Panc1 (cell line): ENCODE data around the gene TBC1D12. TPM values are rescaled to one million over a fixed set of nuclear protein-coding genes. Genes with fewer than 3 reads are reported as not detected.
"Not testable (repeated sequence)": the region's sequence is repeated elsewhere in the genome, so short reads cannot be mapped to it uniquely, and the experiment has no call there.

Experiments
- ATAC-seq: fragments of 200-7000 bp; cut with Tn5 transposase; 2 replicates; pipeline ENCODE4 v1.9.1; 2020; ENCODE audit warnings: mild to moderate bottlenecking, moderate library complexity
- BruUV-seq: library from RNA; stranded (reverse); fragments of 400-500 nt; replicated peaks from 2 replicates; lab custom pipeline; 2021; lab: Mats Ljungman, UMichigan
- CTCF ChIA-PET: fragments of 300-600 bp; sonication (Branson Sonifier 250); formaldehyde crosslinking; loops from one replicate; lab custom pipeline; 2022; ENCODE audit warnings: antibody characterized with exemption; lab: Charles Lee
- POLR2A ChIA-PET: fragments of 300-600 bp; sonication (Branson Sonifier 250); formaldehyde crosslinking; loops from one replicate; lab custom pipeline; 2022; ENCODE audit warnings: antibody characterized with exemption; lab: Charles Lee
- DNase-seq: peaks from one replicate; pipeline ENCODE4 v3.0.0-alpha.2; 2010; ENCODE audit warnings: low read depth, low spot score
- H3K27ac ChIP-seq: 2 replicates; pipeline ENCODE4 v1.5.1; 2011; ENCODE audit warnings: mild to moderate bottlenecking, low read length, inconsistent platforms
- H3K27me3 ChIP-seq: fragments of 200-500 bp; sonication (Bioruptor generic); 2 replicates; pipeline ENCODE4 v1.6.0; 2014; ENCODE audit warnings: low read length, inconsistent platforms; ENCODE audit not compliant: control insufficient read depth, insufficient read depth
- H3K36me3 ChIP-seq: fragments of 200-500 bp; sonication (Bioruptor generic); 2 replicates; pipeline ENCODE4 v1.5.1; 2014; ENCODE audit warnings: inconsistent platforms, mild to moderate bottlenecking, low read length, moderate library complexity; ENCODE audit not compliant: control insufficient read depth, insufficient read depth
- H3K4me1 ChIP-seq: 2 replicates; pipeline ENCODE4 v1.5.1; 2011; ENCODE audit warnings: inconsistent platforms, mild to moderate bottlenecking, low read length, moderate library complexity; ENCODE audit not compliant: control insufficient read depth, insufficient read depth
- H3K4me3 ChIP-seq, 2 experiments: 2 replicates each; pipeline ENCODE4 v1.5.1; 2011 to 2012; ENCODE audit warnings: low read depth in 2 of 2, low read length in 2 of 2, mild to moderate bottlenecking in 2 of 2, inconsistent platforms in 1 of 2, moderate library complexity in 1 of 2
- H3K9me3 ChIP-seq: fragments of 200-500 bp; sonication (Bioruptor generic); 2 replicates; pipeline ENCODE4 v1.5.1; 2014; ENCODE audit warnings: low read depth, mild to moderate bottlenecking, inconsistent platforms, low read length, moderate library complexity; ENCODE audit not compliant: control insufficient read depth, insufficient read depth
- POLR2AphosphoS5 ChIP-seq: IDR thresholded peaks from 2 replicates; pipeline ENCODE4 v1.6.1; 2012; ENCODE audit warnings: mild to moderate bottlenecking, low read depth, low read length, moderate library complexity
- REST ChIP-seq, 2 experiments: IDR thresholded peaks; 2 replicates each; pipeline ENCODE4 v1.6.1; 2011 to 2012; ENCODE audit warnings: low read depth in 2 of 2, control low read depth in 1 of 2, low read length in 1 of 2, mild to moderate bottlenecking in 1 of 2, moderate library complexity in 1 of 2; ENCODE audit not compliant: insufficient read depth in 1 of 2
- SIN3A ChIP-seq: IDR thresholded peaks from 2 replicates; pipeline ENCODE4 v1.6.1; 2012; ENCODE audit warnings: low read depth, mild to moderate bottlenecking, low read length, moderate library complexity, borderline replicate concordance; ENCODE audit not compliant: insufficient read depth
- TCF7L2 ChIP-seq: IDR thresholded peaks from 2 replicates; pipeline ENCODE4 v1.6.1; 2011; ENCODE audit warnings: mild to moderate bottlenecking, low read depth, low read length, inconsistent platforms
- in situ Hi-C: cut with HindIII; loops from 2 replicates; pipeline ENCODE4 v1.10.0; 2016; ENCODE audit warnings: low sequenced_read_pairs, low pct_unique_long_range_greater_than_20kb
- intact Hi-C: fragments of 100-400 bp; cut with micrococcal nuclease; formaldehyde crosslinking; loops from one replicate; pipeline ENCODE4 v1.10.0; 2022; ENCODE audit not compliant: unreplicated experiment
- total RNA-seq: library from RNA; stranded (reverse); gene quantifications from one replicate; pipeline ENCODE4 v1.2.1, GENCODE V29; 2021; ENCODE audit not compliant: unreplicated experiment
- TF ChIP-seq, protein P1 (sequence below): fragments of 450-650 bp; IDR thresholded peaks from 2 replicates; pipeline ENCODE4 v1.5.1; 2017; ENCODE audit warnings: mild to moderate bottlenecking

The TBC1D12 gene
- total RNA-seq, 1 experiment from 2014 or later: 23.7 TPM

- no TSS peak for BruUV-seq
- TF ChIP-seq TCF7L2: no peak
- TF ChIP-seq REST (IDR thresholded peaks at IDR 0.05; ENCODE audit: insufficient read depth in 1 of 2, low read depth in 2 of 2, low read length in 1 of 2): no peak
- TF ChIP-seq SIN3A: no peak
- TF ChIP-seq POLR2AphosphoS5: no peak
- Histone ChIP-seq H3K4me1 (no peaks in the 10 kb centered on the region), H3K27ac (no peak overlapping the region), H3K9me3 (no peaks in the 10 kb centered on the region), H3K4me3 (no peak overlapping the region), H3K27me3 (no peaks in the 10 kb centered on the region), H3K36me3 (no peaks in the 10 kb centered on the region)
- ChIA-PET POLR2A (no interaction called here), CTCF (no interaction called here)
- ATAC-seq (no peak), DNase-seq (no peak)
- in situ Hi-C loops (no loop called here), intact Hi-C loops (no loop called here)
Observed at GRCh38 chr10:94376865-94377264, 25.5 kb upstream of the TBC1D12 start.

DNA sequence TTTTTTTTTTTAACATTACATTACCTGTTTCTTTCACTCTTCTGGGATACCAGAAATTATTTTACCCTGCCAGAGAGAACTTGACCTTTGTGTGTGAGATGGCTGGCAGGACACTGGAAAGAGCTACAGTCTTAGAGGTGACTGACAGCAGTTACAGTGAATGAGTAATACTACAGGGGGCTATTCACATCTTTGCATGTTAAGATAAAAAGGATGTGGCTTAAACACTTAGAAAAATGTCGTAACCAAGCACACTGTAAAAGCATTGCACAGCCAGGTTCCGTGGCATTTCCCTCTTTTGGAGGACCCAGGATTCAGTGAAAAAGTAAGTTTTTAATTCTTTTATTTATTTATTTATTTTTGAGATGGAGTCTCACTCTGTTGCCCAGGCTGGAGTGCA, 18.8 kb upstream of the TBC1D12 start:
- ChIA-PET CTCF (interaction anchor here (0.7 to 0.9 kb wide), 6 partner anchors 38 to 478 kb away, joined by 4 to 11 read pairs (median 6); no protein-coding TSS in a partner anchor), POLR2A (interaction anchor here (0.7 to 1.2 kb wide), 2 partner anchors 48 to 163 kb away, joined by 4 to 5 read pairs; partner anchors contain the start of gene HELLS)
- in situ Hi-C loops: no loop called here
- Histone ChIP-seq H3K27ac (no peak overlapping the region), H3K9me3 (no peaks in the 10 kb centered on the region), H3K4me3 (no peak overlapping the region), H3K27me3 (no peaks in the 10 kb centered on the region), H3K36me3 (no peaks in the 10 kb centered on the region), H3K4me1 (no peaks in the 10 kb centered on the region)
- ATAC-seq: no peak
- intact Hi-C loops: no loop called here
- no TSS peak for BruUV-seq
- TF ChIP-seq, protein P1, sequence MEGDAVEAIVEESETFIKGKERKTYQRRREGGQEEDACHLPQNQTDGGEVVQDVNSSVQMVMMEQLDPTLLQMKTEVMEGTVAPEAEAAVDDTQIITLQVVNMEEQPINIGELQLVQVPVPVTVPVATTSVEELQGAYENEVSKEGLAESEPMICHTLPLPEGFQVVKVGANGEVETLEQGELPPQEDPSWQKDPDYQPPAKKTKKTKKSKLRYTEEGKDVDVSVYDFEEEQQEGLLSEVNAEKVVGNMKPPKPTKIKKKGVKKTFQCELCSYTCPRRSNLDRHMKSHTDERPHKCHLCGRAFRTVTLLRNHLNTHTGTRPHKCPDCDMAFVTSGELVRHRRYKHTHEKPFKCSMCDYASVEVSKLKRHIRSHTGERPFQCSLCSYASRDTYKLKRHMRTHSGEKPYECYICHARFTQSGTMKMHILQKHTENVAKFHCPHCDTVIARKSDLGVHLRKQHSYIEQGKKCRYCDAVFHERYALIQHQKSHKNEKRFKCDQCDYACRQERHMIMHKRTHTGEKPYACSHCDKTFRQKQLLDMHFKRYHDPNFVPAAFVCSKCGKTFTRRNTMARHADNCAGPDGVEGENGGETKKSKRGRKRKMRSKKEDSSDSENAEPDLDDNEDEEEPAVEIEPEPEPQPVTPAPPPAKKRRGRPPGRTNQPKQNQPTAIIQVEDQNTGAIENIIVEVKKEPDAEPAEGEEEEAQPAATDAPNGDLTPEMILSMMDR: no peak
- TF ChIP-seq SIN3A (no peak), POLR2AphosphoS5 (no peak), TCF7L2 (no peak), REST (IDR thresholded peaks at IDR 0.05; ENCODE audit: insufficient read depth in 1 of 2, low read depth in 2 of 2, low read length in 1 of 2) (no peak)
- no peak for DNase-seq

DNA sequence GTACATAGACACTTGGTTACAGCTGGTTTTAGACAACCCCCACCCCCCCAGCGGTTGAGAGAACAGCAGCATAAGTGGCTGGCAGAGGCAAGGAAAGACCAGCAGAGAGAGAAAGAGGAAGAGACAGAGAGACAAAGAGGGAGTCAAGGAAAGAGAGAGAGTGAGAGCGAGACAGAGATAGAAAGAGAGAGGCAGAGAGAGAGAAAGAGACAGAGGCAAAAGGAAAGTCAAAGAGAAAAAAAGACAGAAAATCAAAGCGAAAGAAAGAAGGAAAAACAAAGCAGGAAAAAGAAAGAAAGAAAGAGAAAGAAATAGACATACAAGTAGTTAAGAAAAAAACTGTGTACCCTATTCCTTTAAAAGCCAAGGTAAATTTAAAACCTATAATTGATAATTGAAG, 16.6 kb upstream of the TBC1D12 start:
- BruUV-seq, H3K9me3 ChIP-seq, intact Hi-C loops, ATAC-seq, H3K27me3 ChIP-seq, DNase-seq, H3K4me1 ChIP-seq, CTCF ChIA-PET, H3K36me3 ChIP-seq, H3K4me3 ChIP-seq, in situ Hi-C loops: not testable (repeated sequence)
- POLR2A ChIA-PET: interaction anchor here (0.7 kb wide), 1 partner anchor 20 kb away, joined by 6 read pairs; no protein-coding TSS in a partner anchor
- peak overlapping the region; percentile 30; the same call in 1 of the 2 replicates for H3K27ac ChIP-seq

DNA sequence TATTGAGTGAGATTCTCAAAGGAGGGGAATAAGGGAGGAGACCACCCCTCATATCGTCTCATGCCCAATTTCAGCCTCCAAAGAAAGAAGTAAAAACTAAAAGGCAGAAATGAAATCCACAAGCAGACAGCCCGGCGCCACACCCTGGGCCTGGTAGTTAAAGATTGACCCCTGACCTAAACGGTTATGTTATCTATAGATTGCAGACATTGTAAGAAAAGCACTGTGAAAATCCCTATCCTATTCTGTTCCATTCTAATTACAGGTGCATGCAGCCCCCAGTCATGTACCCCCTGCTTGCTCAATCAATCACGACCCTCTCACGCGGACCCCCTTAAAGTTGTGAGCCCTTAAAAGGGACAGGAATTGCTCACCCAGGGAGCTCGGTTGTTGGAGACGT, 10.2 kb upstream of the TBC1D12 start:
- BruUV-seq, ATAC-seq, CTCF ChIA-PET, H3K4me3 ChIP-seq, in situ Hi-C loops, intact Hi-C loops, H3K4me1 ChIP-seq, H3K27ac ChIP-seq, H3K36me3 ChIP-seq, H3K27me3 ChIP-seq, H3K9me3 ChIP-seq, DNase-seq: not testable (repeated sequence)
- POLR2A ChIA-PET: interaction anchor here (0.6 kb wide), 1 partner anchor 19 kb away, joined by 3 read pairs; no protein-coding TSS in a partner anchor
